GM21723 (cell line): ENCODE measurements around the gene BCL2L12.

Experiments
- ATAC-seq: cut with Tn5 transposase; IDR thresholded peaks from one replicate; pipeline ENCODE4 v1.9.1; 2021; ENCODE audit warnings: mild to moderate bottlenecking, moderate library complexity; ENCODE audit not compliant: unreplicated experiment

BCL2L12 gene

DNA sequence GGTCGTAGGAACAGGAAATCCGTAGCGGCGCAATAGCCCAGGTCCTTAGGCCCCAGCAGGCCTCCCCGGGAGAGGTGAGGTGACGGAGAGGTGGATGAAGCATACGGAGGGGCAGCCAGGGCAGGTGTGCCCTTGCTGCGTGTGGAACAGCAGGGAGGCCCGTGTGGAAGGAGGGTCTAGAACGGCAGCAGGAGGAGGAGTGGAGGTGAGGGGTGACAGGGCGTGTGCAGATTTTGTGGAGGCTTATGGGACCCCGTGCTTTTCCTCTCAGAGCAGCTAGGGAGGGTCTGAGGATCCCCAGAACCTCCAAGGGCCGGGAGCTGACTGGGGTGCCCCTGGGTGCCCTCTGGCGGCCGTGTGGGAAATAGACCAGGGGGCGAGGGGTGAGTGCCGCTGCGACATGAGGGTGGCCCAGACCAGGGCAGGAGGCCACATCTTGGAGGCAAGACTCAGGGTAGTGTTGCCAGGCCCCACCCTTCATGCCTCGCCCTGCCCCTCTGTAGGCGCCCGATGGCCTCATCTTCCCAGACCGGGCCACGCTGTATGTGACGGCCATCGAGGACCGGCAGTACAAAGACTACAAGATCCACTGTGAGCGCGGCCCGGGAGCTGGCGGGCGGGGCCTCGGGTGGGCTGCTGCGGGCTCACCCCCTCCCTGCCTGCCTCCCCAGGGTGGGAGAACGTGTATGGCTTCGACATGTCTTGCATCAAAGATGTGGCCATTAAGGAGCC, 18.7 kb downstream of the BCL2L12 start:
- ATAC-seq, result no peak

DNA sequence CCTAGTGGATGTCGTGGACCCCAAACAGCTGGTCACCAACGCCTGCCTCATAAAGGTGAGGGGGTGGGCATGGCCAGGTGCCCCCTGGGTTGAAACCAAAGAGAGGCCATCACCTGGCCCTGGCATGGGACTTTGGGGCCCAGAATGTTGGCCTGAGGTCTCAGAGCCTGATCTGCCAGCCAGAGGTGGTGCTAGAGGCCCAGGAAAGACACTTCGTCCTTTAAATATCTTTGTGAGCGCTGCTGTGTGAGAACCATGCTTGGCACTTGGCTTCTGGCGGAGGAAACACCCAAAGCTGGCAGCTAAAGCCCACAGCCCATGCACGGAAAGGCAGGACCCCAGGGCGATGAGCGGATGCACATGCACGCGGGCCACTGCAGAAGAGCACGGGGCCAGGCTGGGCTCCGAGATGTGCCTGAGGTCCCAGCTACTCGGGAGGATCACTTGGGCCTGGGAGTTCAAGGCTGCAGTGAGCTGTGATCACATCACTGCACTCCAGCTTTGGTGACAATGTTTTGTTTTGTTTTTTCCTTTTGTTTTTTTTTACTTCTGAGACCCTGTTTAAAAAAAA, 19.3 kb downstream of the BCL2L12 start:
- ATAC-seq, result no peak

DNA sequence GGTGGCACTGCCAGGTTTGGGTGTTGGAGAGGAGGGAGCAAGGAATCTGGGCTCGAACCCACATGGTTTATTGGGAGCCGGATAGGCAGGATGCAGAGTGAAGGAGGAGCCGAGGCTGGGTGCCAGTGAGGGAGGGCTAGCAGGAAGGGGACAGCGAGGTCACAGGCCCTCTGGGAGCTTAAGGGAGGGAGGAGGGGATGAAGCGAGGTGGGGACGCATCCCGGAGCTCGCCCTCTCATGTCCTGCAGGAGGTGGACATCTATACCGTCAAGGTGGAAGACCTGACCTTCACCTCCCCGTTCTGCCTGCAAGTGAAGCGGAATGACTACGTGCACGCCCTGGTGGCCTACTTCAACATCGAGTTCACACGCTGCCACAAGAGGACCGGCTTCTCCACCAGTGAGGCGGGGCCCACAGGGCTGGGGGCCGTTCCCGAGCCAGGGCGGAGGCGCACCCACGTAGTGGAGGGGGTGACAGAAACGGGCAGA, 20.2 kb downstream of the BCL2L12 start:
- ATAC-seq, result no peak

DNA sequence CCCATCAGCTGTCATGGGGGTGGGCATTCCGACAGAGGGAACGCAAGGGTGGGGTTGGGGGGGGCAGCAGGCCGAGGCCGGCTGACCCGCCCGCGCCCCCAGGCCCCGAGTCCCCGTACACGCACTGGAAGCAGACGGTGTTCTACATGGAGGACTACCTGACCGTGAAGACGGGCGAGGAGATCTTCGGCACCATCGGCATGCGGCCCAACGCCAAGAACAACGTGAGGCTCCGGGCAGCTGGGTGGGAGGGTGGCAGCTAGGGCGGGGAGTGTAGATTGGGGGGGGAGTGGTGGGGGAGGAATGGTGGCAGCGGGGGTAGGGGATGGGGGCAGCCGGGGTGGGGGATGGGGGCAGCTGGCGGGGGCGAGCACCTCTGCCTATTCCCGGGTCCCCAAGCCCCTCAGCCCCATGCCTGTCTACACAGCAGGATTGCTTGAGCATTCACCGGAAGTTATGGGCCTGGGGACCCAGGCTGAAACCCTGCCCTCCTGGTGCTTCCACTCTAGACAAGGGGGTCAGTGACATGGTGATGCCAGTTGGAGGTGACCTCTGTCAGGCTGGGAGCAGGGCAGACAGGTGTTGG, 20.9 kb downstream of the BCL2L12 start:
- ATAC-seq, result no peak

DNA sequence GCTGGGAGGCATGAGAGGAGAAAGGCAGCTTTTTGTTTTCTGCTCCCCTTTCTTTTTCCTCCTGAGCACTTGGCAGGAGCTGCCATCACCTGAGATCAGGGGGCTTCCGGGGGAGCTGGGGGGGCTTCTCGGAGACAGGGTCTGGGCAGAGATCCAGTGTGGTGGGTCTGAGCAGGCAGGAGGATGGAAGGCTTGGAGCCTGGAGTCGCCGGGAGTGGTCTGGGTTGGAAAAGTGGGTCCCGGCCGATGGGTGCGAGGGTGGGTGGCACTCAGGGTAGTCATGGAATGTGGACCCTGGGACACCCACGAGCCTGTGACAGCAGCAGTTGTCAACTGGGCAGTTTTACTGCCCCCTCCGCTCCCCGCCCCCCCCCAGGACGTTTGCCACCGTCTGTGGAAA, 21.4 kb downstream of the BCL2L12 start:
- no peak for ATAC-seq

DNA sequence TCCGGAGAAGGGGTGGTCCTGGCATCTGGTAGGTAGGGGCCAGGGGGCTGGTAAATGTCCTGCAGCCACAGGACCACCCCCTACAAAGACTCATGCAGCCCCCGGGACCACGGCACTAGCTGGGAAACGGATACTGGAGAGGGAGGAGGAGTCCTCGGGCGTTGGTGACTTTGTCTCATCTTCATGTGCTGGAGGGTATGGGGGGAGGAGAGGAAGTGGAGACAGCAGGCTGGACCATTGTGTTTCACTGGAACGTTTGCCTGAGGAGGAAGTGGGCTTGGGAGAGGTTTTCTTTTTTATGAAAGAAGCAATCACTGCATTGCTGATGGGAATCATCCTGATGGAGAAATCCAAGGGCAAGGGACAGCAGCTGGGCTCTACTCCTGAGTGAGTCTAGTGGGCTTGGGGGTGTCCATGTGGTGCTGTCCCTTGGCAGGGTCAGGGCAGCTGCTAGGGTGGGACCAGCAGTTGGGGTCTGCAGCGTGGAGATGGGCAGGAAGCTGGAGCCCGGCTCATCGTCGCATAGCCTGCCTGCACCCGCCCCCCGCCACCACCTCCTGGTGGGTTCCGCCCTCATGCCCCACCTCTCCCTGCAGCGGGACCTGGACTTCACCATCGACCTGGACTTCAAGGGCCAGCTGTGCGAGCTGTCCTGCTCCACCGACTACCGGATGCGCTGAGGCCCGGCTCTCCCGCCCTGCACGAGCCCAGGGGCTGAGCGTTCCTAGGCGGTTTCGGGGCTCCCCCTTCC, 22.0 kb downstream of the BCL2L12 start:
- no peak for ATAC-seq

DNA sequence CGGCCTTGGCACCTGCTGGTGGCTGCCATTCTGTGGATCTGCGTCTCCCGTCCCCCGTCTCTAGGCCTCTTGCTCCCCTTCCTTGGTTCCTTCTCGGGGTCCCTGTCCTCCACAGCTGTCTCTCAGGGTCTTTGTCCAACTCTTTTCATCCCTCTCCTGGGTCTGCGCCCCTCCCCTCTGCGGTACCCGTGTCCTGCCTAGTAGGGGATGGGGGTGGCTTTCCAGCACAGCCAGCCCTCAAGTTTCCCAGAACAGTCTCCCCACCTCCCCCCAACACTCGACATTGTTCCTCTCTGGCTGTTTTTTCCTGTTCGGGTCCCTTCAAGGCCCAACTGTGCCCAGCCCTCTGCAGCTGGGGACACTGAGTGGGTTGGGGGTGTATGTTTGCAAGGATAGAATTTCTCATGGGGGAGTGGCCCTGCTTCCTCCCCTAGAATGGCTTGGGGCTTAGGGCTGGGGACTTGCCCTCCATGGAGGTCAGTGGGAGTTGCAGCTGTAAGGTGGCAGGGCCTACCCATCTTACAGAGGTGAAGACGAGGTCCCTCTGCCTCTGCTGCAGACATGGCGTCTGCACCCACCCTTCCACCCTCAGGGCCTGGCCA, 22.9 kb downstream of the BCL2L12 start:
- ATAC-seq, result no peak

DNA sequence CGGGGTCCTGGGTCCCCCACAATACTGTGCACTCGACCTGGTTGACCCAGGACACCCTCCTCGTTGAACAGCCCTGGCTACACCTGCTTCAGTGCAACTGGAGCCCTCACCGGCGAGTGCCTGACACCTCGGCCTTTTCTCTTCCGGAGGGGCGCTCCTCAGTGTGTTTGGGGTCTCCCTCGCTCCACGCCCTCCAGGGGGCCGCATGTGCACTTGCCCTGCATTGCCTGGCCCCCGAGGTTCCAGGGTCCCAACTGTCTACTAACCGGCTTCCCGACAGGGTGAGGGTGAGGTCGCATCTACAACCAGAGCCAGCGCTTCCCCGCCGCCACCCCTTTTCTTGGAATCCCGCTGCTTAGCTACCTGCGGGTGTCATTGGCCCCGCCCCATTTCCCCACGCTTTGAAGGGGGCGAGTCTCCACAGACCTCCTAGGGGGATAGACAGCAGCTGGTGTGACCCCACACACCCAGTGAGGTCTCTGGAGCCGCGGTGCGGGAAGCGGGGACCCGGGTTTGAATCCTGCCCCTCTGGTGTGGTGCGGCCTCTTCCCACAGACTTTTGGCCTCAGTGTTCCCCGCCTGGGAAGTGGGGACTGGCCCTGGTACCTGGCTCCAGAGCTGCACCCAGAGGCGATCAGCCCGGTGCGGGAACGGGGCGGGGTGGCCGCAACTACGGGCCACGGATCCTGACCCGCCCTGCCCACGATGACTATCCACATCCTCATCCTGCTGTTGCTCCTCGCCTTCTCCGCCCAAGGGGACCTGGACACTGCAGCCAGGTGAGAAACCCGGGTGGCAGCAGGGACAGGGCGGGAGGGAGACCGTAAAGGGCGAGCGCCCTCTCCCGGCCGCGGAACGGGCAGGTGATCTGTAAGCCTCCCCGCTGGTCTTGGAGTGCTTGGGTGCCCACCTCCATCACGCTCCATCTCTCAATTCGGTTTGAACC, 23.7 kb downstream of the BCL2L12 start, which contains the start of gene ADM5:
Gene ADM5 (plus strand): TSS at position 462 of the 946 bp plus-strand sequence. CDS start 244 bp downstream, at position 706.
- no peak for ATAC-seq

DNA sequence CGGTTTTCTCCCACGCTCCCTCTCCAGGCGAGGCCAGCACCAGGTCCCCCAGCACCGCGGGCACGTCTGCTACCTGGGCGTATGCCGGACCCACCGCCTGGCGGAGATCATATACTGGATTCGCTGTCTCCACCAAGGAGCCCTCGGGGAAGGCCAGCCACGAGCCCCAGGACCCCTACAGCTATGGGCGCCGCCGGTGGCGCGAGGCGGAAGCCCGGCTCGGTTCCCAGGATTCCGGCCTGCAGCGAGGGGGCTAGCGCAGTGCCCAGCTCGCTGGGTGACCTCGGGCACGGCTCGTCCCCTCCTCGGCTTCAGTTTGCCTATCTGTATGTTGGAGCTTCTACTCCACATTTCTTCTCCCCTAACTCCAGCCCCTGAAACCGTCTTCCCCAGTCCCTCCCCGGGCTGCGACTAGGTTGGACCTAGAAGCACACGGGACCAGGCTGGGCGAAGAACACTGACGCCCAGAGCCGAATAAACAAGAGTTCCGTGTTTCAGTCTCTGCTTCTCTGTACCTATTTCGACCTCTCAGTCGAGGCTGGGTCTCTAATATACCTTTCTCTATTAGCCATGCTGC, 24.4 kb downstream of the BCL2L12 start:
- no peak for ATAC-seq

DNA sequence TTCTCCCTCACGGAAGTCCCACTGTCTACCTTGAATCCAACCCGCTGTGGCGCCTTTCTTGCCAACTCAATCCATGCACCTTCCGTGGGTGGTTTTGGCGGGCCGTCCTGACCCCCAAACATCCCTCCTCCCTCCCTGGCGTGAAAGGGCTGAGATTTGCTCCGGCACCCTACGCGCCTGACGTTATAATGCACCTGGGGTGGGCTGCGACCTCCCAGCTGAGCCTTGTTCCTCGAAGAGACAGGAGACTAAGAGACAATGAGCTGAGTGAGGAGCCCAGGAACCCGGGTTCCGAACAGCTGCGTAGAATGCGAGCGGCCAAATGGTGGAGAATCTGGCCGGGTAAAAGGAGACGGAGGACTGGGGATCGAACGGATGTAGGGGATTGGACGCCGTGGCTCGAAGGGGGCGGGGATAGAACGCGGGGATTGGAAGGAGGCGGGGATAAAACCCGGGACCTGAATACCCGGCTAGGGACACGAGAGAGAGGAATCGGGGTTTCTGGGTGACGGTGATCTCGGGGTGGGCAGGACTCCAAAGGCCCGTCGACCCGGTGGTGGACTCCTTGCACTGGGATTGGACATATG, 25.0 kb downstream of the BCL2L12 start, which contains the start of gene CPT1C:
Gene CPT1C (plus strand): TSS at position 461 of the 587 bp plus-strand sequence. CDS start 1,137 bp downstream, outside the sequence.
- ATAC-seq, result no peak

DNA sequence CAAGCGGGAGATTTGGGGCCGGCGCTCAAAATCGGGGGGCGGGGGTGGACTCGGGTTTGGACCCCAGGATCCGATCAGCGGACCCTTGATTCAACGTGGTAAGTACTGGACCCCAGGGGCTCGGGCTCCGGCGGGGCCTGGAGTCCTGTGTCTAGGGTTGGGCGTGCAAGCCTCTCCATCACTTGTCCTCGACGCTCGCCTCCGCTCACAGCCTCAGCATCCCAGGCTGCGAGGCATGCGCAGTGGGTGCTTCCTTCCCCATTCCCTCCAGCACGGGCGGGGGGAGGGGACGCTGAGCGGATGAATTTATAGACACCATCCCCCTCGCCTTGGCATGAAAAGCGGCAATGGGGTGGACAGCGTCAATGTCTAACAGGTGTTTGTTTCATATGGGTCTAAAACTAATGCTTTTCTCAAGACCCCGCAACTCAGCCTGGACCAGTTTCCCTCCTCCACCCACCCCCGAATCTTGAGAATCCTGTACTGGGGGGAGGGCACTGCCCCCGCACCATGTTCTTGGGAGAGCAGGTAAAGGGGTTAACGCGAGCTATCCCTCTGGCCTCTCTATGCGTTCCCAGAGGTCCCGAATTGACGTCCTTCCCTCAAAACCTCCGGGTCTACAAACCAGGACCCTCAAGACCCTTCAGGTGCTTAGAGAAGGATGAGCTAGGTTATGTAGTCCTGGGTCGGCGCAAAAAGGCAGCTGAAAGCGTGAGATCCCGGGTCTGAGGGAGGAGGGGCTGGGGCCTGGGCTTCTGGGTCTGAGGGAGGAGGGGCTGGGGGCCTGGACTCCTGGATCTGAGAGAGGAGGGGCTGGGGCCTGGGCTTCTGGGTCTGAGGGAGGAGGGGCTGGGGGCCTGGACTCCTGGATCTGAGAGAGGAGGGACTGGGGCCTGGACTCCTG, 25.8 kb downstream of the BCL2L12 start:
- ATAC-seq, result no peak

DNA sequence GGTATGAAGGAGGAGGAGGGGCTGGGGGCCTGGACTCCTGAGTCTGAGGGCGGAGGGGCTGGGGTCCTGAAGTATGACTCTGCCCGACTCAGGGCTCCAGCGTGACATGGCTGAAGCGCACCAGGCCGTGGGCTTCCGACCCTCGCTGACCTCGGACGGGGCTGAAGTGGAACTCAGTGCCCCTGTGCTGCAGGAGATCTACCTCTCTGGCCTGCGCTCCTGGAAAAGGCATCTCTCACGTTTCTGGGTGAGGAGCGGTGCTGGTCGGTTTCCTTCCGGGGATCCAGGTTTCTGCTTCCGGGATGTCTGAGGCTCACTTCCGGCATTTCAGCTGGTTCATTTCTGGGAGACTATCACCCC, 26.4 kb downstream of the BCL2L12 start:
- ATAC-seq, result no peak

DNA sequence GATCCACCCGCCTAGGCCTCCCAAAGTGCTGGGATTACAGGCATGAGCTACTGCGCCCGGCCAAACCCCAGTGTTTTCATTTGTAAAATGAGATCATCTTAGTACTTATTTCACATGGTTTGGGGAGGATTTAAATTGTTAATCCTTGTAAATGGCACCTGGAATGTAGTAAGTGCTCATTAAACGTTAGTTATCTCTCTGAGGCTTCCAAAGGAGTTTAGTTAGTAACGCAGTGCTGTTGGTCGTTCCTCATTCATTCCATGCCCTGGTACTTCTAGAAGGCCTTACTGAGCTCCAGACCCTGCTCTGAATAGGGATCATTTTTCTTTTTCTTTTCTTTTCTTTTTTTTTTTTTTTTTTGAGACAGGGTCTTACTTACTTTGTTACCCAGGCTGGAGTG, 30.4 kb downstream of the BCL2L12 start:
- ATAC-seq, result no peak

DNA sequence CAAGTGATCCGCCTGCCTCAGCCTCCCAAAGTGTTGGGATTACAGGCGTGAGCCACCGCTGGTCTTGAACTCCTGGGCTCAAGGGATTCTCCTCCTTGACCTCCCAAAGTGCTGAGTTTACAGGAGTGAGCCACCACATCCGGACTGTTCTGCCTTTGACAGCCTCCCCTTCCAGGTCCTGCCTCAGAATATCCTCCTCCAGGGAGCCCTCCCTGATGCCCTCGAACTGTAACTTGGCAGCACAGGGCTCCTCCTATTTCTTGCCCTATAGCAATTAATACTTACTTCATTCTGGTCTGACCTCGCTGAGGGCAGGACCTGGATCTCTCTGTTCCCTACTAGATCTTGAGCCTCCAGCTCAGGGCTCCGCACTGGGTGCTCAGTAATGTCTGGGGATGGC, 31.1 kb downstream of the BCL2L12 start:
- no peak for ATAC-seq

DNA sequence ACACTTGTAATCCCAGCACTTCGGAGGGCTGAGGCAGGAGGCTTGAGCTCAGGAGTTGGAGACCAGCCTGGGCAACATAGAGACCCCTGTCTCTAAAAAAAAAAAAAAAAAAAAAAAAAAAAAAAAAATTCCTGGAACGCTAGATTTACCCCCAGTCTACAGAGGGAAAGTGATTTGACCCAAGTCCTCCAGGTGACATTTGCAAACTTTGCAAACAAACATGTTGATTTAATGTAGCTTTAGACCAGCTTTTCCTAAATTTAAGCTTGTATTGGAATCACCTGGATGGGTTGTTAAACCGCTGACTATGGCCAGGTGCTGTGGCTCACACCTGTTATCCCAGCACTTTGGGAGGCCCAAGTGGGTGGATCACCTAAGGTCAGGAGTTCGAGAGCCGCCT, 33.6 kb downstream of the BCL2L12 start:
- no peak for ATAC-seq

DNA sequence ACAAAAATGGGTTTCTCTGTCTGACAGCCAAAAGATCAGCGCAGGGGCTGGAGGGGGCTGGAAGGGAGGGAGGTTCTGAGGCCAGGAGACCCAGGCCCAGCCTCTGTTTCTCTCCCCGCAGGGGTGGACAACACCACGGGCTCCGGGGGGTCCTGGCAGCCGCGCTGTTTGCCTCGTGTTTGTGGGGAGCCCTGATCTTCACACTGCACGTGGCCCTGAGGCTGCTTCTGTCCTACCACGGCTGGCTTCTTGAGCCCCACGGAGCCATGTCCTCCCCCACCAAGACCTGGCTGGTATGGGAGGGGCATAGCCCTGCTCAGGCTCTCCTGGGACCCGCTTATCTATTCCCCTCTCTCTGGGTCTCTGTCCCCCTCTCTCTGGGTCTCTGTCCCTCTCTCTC, 34.8 kb downstream of the BCL2L12 start:
- ATAC-seq, result no peak

DNA sequence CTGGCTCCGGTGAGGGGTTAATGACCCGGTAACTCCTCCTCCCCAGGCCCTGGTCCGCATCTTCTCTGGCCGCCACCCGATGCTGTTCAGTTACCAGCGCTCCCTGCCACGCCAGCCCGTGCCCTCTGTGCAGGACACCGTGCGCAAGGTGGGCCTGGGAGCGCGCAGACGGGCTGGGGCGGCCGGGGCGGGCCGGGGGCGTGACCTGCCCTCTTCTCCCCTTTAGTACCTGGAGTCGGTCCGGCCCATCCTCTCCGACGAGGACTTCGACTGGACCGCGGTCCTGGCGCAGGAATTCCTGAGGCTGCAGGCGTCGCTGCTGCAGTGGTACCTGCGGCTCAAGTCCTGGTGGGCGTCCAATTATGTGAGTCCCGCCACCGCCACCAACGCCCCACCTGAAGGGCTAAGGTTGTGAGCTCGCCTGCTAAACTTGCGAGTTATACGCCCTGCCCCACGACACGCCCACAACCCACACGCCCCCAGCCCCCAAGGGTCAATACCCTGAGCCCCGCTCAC, 35.6 kb downstream of the BCL2L12 start:
- ATAC-seq, result no peak
